ENCODE measurements around the gene FANCD2OS. TPM values are rescaled to one million over a fixed set of nuclear protein-coding genes. Genes with fewer than 3 reads are reported as not detected.
A peak's percentile ranks its signal among the peaks of the same experiment; 100 is the strongest.

Gene FANCD2OS
- not detected in 2 replicates for total RNA-seq
- long read RNA-seq, partial matches to known transcripts = 0 of 3 reads
- long read RNA-seq, other reads (novel, unspliced or antisense) = 3 of 3 reads

- no peak within 1 kb of the TSS for H3K27ac Mint-ChIP-seq
- peaks cover 7% of the 10 kb centered on the region for H3K27me3 Mint-ChIP-seq
- no peaks in the 10 kb centered on the region for H3K4me1 Mint-ChIP-seq (ENCODE audit: low read depth)
- no peak for DNase-seq (ENCODE audit: low spot score, unreplicated experiment)
- no peaks in the 10 kb centered on the region for H3K9me3 Mint-ChIP-seq (ENCODE audit: low read depth)
- H3K4me3 Mint-ChIP-seq (ENCODE audit: low read depth) = no peak within 1 kb of the TSS
- TF ChIP-seq CTCF (IDR thresholded peaks at IDR 0.05; ENCODE audit: unreplicated experiment) = no peak
- no peaks in the 10 kb centered on the region for H3K36me3 Mint-ChIP-seq (ENCODE audit: insufficient read depth)
Measured at GRCh38 chr3:10108091-10108490, at the start of gene FANCD2OS. TSS of gene FANCD2OS (minus strand) at chr3:10108255. CDS start at chr3:10104774, 3,481 bp downstream.

- Mint-ChIP-seq H3K9me3 (ENCODE audit: low read depth) (no peaks in the 10 kb centered on the region), H3K4me3 (ENCODE audit: low read depth) (no peak overlapping the region), H3K27me3 (no peaks in the 10 kb centered on the region), H3K36me3 (ENCODE audit: insufficient read depth) (peaks cover 2% of the 10 kb centered on the region), H3K27ac (no peak overlapping the region), H3K4me1 (ENCODE audit: low read depth) (no peaks in the 10 kb centered on the region)
- no peak for DNase-seq (ENCODE audit: low spot score, unreplicated experiment)
- TF ChIP-seq CTCF (IDR thresholded peaks at IDR 0.05; ENCODE audit: unreplicated experiment) = no peak
Measured at GRCh38 chr3:10157031-10157430, 49.0 kb upstream of the FANCD2OS start.

- no peak for TF ChIP-seq CTCF (IDR thresholded peaks at IDR 0.05; ENCODE audit: unreplicated experiment)
- no peak overlapping the region for H3K4me3 Mint-ChIP-seq (ENCODE audit: low read depth)
- H3K27ac Mint-ChIP-seq = peak overlapping the region; percentile 56
- H3K9me3 Mint-ChIP-seq (ENCODE audit: low read depth) = no peaks in the 10 kb centered on the region
- no peaks in the 10 kb centered on the region for H3K27me3 Mint-ChIP-seq
- peaks cover 7% of the 10 kb centered on the region for H3K36me3 Mint-ChIP-seq (ENCODE audit: insufficient read depth)
- DNase-seq (ENCODE audit: low spot score, unreplicated experiment) = no peak
- no peaks in the 10 kb centered on the region for H3K4me1 Mint-ChIP-seq (ENCODE audit: low read depth)
Measured at GRCh38 chr3:10155658-10156057, 47.6 kb upstream of the FANCD2OS start.

- no peak for TF ChIP-seq CTCF (IDR thresholded peaks at IDR 0.05; ENCODE audit: unreplicated experiment)
- H3K4me3 Mint-ChIP-seq (ENCODE audit: low read depth) = no peak overlapping the region
- no peak overlapping the region for H3K27ac Mint-ChIP-seq
- no peaks in the 10 kb centered on the region for H3K27me3 Mint-ChIP-seq
- peaks cover 12% of the 10 kb centered on the region for H3K36me3 Mint-ChIP-seq (ENCODE audit: insufficient read depth)
- no peaks in the 10 kb centered on the region for H3K9me3 Mint-ChIP-seq (ENCODE audit: low read depth)
- DNase-seq (ENCODE audit: low spot score, unreplicated experiment) = no peak
- no peaks in the 10 kb centered on the region for H3K4me1 Mint-ChIP-seq (ENCODE audit: low read depth)
Measured at GRCh38 chr3:10155123-10155472, 47.0 kb upstream of the FANCD2OS start.

- DNase-seq (ENCODE audit: low spot score, unreplicated experiment) = no peak
- H3K4me1 Mint-ChIP-seq (ENCODE audit: low read depth) = no peaks in the 10 kb centered on the region
- no peak overlapping the region for H3K4me3 Mint-ChIP-seq (ENCODE audit: low read depth)
- H3K27me3 Mint-ChIP-seq = no peaks in the 10 kb centered on the region
- no peaks in the 10 kb centered on the region for H3K9me3 Mint-ChIP-seq (ENCODE audit: low read depth)
- H3K27ac Mint-ChIP-seq = peak overlapping the region; percentile 37
- TF ChIP-seq CTCF (IDR thresholded peaks at IDR 0.05; ENCODE audit: unreplicated experiment) = no peak
- peaks cover 14% of the 10 kb centered on the region for H3K36me3 Mint-ChIP-seq (ENCODE audit: insufficient read depth)
Measured at GRCh38 chr3:10154335-10155122, 46.5 kb upstream of the FANCD2OS start.
